Testis (tissue), 3 donors: ENCODE results near the gene AKAP6. TPM values are rescaled to one million over a fixed set of nuclear protein-coding genes. Genes with fewer than 3 reads are reported as not detected.

Source experiments
- DNase-seq: peaks from one replicate; pipeline ENCODE4 v3.0.0-alpha.2; 2019
- H3K27ac ChIP-seq, 2 donors: fragments of 200-600 bp; sonication (generic); one replicate each; pipeline ENCODE4 v1.5.1; 2019
- H3K27me3 ChIP-seq: fragments of 200-600 bp; sonication (generic); one replicate; pipeline ENCODE4 v1.5.1; 2019
- H3K36me3 ChIP-seq: fragments of 200-600 bp; sonication (generic); one replicate; pipeline ENCODE4 v1.5.1; 2017; ENCODE audit warnings: low read depth; ENCODE audit errors: missing control alignments
- H3K4me1 ChIP-seq: fragments of 200-600 bp; sonication (generic); one replicate; pipeline ENCODE4 v1.5.1; 2019
- H3K4me3 ChIP-seq, 2 donors: fragments of 200-600 bp; sonication (generic); one replicate each; pipeline ENCODE4 v1.5.1; 2017 to 2019
- H3K9me3 ChIP-seq: fragments of 200-600 bp; sonication (generic); one replicate; pipeline ENCODE4 v1.5.1; 2017
- CTCF ChIP-seq, 3 experiments: fragments of 450-650 bp in 2 of 3; fragments of 200-600 bp in 1 of 3; sonication (generic) in 1 of 3; IDR thresholded peaks; one replicate each; pipeline ENCODE4 v1.5.1; 2016 to 2019; ENCODE audit warnings: antibody characterized with exemption in 3 of 3, mild to moderate bottlenecking in 2 of 3, moderate library complexity in 1 of 3
- POLR2A ChIP-seq: fragments of 450-650 bp; IDR thresholded peaks from one replicate; pipeline ENCODE4 v1.6.1; 2017; ENCODE audit warnings: antibody characterized with exemption, mild to moderate bottlenecking, moderate library complexity
- WGBS, 2 donors: methylation state at CpG; one replicate each; pipeline ENCODE4 v1.1.5; 2018; 5-methylcytosine and 5-hydroxymethylcytosine counted together
- intact Hi-C: fragments of 100-400 bp; cut with DNase I; formaldehyde crosslinking; loops from one replicate; pipeline ENCODE4 v1.15.1; 2023; ENCODE audit warnings: low total_unique reads
- polyA plus RNA-seq: library from polyadenylated mRNA; stranded (reverse); fragments of 350-450 nt; fragmentation: Illumina TruSeq; extraction: RNeasy Lipid Tissue Mini Kit (QIAGEN cat#74804); gene quantifications from one replicate; pipeline ENCODE4 v1.2.3, GENCODE V29; 2014; ENCODE audit warnings: low read depth, low replicate concordance; ENCODE audit not compliant: insufficient read depth
- total RNA-seq, 2 donors: library from RNA; depleted of rRNA; stranded (reverse); fragments of >200 nt; gene quantifications; one replicate each; pipeline ENCODE4 v1.2.3, GENCODE V29; 2016

Gene AKAP6
- total and polyA plus RNA-seq, 3 donors from 2014 or later: 26.6 to 30.9 (median 30.9) TPM

GRCh38 chr14:32450919-32451675, 122.0 kb downstream of the AKAP6 start:
- Histone ChIP-seq H3K4me3 (no peak overlapping the region), H3K27ac (no peak overlapping the region), H3K9me3 (no peaks in the 10 kb centered on the region), H3K27me3 (no peaks in the 10 kb centered on the region), H3K4me1 (no peaks in the 10 kb centered on the region), H3K36me3 (no peaks in the 10 kb centered on the region)
- no peak for DNase-seq
- 40 to 64% methylated on average over 2 of the region's 2 CpGs for WGBS, 2 donors
- intact Hi-C loops: no loop called here
- TF ChIP-seq CTCF (IDR thresholded peaks at IDR 0.05): no peak
- no peak for TF ChIP-seq POLR2A

DNA sequence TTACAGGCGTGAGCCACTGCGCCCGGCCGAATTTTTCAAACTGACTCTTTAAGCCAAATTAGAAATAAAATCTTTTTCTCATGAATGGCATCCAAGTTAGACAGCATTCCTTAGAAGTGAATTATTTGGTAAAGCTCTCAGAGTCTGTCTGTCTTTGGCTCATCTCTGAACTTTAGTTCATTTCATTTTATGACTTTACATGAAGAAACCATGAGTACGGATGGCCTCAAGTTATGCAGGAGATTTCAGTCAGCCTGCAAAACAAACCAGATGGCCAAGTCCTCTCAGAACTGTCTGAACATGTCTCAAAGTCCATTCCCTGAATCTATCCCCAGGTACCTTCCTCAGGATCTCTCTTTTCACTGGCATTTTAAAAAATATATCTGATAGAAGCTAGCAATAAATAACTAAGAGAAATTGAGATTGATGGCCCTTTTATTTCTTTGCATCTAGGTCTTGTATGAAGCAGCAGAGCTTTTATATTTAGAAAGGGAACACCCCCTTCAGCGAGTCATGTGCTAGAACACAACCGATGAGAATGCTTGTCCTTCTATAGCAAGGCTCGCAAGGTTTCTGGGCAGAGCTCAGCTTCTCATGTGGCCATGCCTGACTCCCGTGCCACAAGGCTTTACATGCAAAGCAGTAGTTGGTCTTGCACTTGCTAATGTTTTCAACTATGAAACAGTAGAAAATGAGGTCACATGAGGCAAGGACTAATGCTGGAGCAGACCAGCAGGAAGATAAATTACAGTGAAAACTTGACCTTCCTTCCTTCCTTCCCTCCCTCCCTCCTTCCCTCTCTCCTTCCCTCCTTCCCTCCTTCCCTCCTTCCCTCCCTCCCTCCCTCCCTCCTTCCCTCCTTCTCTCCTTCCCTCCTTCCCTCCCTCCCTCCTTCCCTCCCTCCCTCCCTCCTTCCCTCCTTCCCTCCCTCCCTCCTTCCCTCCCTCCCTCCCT, 125.0 kb downstream of the AKAP6 start:
- DNase-seq: no peak
- H3K27me3 ChIP-seq: no peaks in the 10 kb centered on the region
- TF ChIP-seq POLR2A (no peak), CTCF (IDR thresholded peaks at IDR 0.05) (no peak)
- no peaks in the 10 kb centered on the region for H3K36me3 ChIP-seq
- H3K4me1 ChIP-seq: no peaks in the 10 kb centered on the region
- 59 to 64% methylated on average over 9 of the region's 9 CpGs for WGBS, 2 donors
- H3K4me3 ChIP-seq: no peak overlapping the region
- no peak overlapping the region for H3K27ac ChIP-seq
- H3K9me3 ChIP-seq: no peaks in the 10 kb centered on the region
- intact Hi-C loops: no loop called here

- intact Hi-C loops: no loop called here
- Histone ChIP-seq H3K4me3 (no peak overlapping the region), H3K27me3 (no peaks in the 10 kb centered on the region), H3K36me3 (no peaks in the 10 kb centered on the region), H3K27ac (no peak overlapping the region), H3K4me1 (no peaks in the 10 kb centered on the region), H3K9me3 (no peaks in the 10 kb centered on the region)
- 58 to 64% methylated on average over 5 of the region's 5 CpGs for WGBS, 2 donors
- TF ChIP-seq CTCF (IDR thresholded peaks at IDR 0.05): no peak
- DNase-seq: no peak
Observed at GRCh38 chr14:32457213-32457920, 128.3 kb downstream of the AKAP6 start.

- Histone ChIP-seq H3K4me1 (no peaks in the 10 kb centered on the region), H3K27me3 (no peaks in the 10 kb centered on the region), H3K9me3 (no peaks in the 10 kb centered on the region), H3K4me3 (no peak overlapping the region), H3K27ac (no peak overlapping the region), H3K36me3 (no peaks in the 10 kb centered on the region)
- TF ChIP-seq POLR2A: no peak
- no peak for TF ChIP-seq CTCF (IDR thresholded peaks at IDR 0.05)
- DNase-seq: no peak
- WGBS, 2 donors: 53 to 70% methylated on average over 3 of the region's 3 CpGs
- intact Hi-C loops: no loop called here
Observed at GRCh38 chr14:32458720-32459119, 129.6 kb downstream of the AKAP6 start.
